HG03066 (cell line): ENCODE measurements around the gene HYAL1.

Source experiments
- ATAC-seq: cut with Tn5 transposase; IDR thresholded peaks from one replicate; pipeline ENCODE4 v1.9.1; 2021; ENCODE audit warnings: low read depth; ENCODE audit not compliant: unreplicated experiment

The HYAL1 gene

DNA sequence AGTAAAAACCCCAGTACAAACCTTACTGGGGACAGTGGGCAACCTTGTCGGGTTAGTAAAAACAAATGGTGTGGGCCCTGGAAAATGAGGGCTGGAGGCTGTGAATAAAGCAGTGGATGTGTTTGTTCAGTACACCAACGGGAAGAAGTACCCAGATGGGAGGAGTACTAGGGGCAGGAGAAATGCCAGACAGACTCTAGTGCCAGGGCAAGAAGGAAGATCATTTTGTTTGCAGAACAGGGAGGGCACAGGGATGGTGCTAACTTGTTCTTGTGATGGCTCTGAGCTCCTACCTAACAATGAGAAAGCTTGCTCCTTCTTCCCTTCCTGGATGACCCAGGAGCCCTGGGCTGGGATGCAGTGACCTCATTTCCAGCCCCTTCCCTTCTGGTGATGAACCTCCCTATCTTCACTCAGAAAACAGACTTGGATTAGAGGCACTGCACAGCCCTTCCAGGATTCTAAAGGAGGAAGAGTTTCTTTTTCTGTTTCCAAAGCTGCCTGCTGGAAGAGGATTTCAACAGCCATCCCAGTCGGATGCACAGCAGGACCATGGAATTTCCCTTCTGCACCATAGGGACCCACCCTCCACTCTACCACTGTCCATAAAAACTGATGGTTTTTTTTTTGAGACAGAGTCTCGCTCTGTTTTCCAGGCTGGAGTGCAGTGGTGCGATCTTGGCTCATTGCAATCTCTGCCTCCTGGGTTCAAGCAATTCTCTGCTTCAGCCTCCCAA is 31.1 kb upstream of the HYAL1 start:
- ATAC-seq: no peak

DNA sequence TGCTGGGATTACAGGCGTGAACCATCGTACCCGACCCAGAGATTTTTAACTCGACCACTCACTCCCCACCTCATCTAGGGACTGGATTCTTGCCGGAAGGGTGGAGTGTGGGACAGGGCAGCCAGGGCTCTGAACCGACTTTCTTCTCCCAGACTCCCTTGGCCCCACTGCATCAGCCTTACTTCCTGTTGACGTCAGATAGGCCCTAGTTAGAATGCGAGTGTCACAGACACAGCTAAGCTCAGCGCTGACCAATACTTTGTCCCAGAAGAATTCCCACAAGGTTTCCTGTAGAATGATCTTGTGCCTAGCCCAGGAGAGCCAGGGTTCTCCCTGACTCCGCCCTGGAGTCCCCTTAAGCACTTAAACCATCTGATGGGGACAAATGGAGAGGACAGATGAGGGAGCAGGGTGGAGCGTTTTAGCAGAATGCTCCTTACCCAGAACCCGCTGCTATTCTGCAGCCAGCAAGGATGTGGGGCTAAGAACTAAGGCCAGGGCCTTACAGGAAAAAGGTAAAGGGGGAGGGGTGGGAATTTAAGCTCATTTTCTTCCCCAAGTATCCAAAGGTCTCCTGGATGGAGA is 30.5 kb upstream of the HYAL1 start:
- no peak for ATAC-seq

DNA sequence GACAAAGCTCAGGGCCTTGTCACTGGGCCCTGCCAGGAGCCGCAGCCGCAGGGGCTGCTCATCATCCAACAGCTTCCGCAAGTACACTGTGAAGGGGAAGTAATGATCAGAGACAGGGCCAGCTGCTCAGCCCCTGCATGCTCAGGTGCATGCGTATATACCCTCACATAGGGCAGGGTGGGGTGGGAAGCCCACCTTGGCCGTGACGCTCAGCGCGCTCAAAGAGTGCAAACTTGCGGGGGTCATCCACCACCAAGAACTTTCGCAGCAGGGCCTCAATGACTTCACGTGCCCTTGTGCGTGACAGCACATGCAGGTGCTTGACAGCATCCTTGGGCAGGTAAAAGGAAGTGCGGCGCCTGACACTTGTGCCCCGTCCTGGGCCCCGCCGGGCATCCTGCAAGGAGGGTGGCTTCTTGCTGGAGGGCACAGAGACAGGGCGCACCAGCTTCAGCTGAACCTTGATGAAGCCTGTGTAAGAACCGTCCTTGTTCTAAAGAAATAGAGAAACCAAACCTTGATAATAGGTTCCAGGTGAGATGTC is 28.1 kb upstream of the HYAL1 start:
- ATAC-seq: no peak

DNA sequence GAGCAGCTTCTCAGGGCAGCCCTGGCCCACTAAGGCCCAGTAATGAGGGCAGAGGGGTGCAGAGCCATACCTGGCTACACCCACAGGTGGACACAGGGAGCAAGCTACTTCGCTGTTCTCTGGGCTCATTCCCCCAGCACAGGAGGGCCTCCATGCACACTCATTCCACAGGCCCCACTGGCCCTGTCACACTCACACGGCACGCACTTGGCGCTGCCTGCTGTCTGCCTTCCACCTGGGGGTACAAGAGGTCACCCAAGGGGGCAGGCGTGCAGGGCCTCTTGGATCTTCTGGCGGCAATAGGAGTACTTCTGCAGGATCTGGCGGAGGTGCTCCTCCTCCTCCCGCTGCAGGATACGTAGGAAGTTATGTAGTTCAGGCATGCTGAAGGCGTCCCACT is 27.0 kb upstream of the HYAL1 start:
- no peak for ATAC-seq

DNA sequence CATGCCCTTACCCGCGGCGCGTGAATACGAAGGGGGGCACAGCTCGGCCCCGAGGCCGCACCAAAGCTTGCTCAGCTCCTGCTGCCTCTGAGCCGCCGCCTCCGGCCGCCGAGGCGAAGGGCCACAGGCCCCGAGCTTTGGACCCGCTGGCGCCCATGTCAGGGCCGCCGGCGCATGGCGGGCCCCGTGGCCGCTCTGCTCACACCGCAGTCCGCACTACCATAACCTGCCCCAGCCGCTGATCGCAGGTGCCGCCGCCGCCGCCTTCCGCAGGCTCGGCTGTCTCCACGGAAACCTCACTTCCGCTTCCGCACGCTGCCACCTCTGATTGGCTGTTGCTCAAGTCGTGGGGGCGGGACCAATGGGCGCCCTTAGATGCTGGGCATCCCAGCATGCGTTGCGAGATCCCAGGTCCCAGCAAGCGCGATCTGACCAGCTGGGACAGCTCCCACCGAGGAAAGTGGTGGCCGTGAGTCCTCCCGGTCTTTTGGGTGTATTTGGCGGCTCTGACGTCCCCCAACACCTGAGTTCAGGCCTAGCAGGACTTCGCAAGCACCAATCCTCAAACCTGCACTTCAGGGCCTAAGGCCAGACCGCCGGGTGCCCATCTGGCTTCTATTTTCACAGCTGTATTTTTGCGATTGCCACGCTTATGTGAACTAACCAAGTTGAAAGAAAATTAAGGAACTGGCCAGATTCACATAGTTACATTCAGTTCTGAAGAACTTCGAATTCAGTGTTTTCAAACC is 24.7 kb upstream of the HYAL1 start, which contains the start of gene TUSC2:
TUSC2 (minus strand) TSS at position 281 of the 749 bp plus-strand sequence; CDS start at position 157, 124 bp downstream.
- peak; percentile 95 for ATAC-seq

DNA sequence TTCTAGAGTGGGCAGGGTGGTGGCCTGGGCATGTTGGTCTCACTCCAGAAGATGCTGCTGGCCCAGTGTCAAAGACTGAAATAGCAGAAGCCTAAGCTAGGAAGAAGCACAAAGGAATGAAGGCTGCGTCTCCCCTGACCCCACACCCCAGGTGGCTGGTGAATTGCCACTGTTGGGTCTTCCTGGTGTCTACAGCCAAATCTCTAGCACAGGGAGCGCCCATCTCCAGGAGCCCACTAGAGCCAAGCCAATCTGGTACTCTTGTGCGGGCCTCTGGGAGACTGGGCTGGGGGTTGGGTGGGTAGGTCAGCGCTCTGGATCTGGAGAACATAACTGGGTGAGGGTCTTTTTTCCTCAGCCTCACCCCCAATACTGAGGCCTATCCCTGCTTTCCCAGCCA is 23.8 kb upstream of the HYAL1 start:
- no peak for ATAC-seq

DNA sequence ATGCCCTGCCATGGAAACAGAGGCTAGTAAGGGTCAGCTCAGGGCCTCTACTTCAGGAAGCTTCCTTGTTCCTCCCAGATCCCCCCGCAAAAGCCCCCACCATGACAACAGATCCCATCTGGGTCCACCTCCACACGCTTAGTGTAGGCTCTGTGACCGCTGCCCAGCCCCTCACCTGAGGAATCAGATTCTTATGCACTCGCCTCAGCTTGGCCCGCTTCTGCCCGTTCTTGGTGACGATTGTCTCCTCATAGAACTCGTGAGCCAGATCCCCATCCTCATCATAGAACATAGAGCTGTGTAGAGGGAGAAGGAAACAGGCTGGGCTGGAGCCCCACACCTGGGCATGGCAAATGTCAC is 22.8 kb upstream of the HYAL1 start:
- no peak for ATAC-seq

DNA sequence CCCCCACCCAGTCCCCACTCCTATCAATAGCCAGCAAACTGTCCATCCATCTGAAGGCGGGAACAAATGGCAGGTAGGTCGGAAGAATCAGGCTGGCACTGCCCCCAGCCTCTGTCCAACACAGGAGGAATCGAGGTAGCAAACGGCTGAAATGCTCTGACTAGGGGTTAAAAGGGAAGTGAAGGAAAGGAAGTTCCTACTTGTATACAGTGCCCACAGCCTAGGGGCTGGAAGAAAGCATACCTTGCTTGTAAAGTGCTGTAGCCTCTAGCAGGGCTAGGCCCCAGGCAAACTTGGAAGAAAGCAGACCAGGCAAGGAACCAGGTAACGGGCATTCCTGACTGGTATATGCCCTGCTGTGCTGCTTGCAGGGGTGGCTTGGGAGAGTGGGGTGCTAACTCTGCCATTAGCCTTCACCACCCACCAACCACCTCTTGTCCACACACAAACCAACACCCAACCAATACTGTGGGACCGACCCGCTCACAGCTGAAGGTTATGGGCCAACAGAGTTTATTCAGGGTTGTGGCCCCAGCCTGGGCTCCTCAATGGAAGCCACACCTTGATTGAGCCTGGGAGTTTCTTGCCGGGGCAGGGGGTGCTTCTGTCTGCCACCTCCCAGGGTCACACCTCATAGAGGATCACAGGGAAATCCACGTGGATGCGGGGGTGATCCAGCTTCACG is 22.3 kb upstream of the HYAL1 start:
- no peak for ATAC-seq

DNA sequence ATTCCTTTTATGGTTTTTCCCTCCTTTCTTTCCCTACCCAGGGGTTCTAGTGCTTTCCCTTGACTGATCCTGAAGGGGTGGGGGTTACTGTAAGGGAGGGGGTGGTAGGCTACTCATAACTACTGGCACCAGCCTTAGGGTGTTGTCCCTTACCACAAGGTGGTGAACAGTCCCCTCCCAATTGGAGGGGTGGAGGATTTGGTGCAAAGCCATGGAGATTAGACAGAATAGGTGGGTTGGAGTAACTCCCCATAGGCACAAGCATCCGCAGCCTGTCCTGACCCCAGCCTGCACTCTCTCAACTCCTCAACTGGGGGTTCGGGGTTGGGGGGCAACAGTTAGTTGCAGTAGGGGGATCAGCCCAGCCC is 21.7 kb upstream of the HYAL1 start:
- ATAC-seq: no peak

DNA sequence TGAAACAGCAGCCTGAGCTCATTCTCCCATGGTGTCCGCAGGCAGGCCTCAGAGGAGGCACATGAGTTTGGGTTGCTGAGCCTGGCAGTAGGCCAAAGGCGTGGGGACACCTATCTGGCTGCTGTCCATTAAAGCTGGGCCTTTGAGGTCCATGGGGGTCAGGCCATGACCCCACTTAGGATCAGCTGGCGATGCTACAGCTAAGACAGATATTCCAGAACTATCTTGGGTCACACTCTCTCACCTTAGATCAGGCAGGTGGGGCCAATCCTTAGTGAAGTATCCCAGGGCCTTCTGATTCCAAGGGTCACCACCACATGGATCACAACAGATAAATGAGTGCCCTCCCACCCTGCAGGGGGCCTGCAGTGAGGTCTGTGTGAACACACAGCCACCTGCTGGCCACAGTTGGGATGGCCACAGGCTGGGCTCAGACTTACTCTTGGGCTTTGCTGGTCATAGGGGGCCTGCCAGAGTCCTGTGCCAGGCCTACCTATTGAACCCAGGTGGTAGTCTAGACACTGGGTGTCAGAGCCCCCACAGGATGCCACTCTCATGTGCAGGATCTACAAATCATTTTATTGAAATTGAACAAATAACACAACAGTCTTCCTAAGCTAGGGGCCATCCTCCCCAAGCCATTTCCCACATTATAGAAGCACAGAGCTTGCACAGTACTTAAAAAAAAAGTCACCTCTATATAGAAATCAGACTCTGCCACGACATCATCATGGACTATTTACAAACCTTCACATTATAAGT is 21.2 kb upstream of the HYAL1 start:
- ATAC-seq: no peak

DNA sequence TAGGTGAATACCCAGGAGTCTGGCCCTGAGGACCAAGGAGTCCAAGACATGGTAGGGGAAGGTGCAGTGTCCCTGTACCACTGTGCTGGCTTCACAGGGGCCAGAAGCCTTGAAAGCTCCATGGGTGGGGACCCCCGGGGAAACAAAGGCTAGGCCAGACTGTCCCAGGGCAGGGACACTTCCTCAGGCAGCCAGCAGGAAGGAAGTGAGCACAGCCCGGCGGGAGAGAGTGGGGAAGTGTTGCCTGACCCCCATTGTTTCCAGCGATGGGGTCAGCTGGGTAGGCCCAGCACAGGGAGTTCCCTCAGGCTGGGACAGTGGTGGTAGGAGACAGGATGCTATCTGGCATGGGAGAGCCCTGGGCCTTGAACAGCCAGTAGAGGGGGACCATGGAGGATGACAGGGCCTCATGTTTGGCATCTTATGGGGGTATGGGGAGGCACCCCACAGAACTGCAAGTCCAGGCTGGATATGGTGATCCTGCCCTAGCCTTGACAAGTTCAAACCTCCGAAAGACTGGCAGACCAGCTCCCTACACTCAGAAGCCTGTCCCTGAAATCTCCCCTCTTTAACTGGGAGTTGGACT is 20.3 kb upstream of the HYAL1 start:
- no peak for ATAC-seq

DNA sequence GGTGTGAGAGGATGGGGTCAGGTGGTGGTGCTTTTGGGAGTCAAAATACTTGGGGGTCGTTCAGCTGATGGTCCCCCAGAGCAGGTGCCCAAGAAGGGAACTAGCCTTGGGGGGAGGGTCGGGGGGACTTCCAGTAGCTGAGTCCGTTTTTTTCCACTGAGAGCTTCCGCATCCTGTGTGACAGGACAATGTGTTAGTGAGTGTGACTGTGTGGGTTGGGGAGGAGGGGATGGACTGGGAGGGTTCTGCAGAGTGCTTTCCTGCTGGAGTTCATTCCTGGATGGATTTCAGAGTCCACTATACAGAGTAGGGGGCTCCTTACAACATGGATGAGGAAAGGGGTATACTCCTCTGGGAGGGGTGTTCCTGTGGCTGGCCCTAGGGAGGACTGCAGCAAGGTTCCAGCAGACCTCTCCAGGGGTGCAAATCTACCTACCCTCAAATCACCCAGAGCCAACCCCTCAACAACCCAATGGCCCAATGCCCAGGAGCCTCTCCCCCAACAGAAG is 19.8 kb upstream of the HYAL1 start:
- ATAC-seq: no peak

DNA sequence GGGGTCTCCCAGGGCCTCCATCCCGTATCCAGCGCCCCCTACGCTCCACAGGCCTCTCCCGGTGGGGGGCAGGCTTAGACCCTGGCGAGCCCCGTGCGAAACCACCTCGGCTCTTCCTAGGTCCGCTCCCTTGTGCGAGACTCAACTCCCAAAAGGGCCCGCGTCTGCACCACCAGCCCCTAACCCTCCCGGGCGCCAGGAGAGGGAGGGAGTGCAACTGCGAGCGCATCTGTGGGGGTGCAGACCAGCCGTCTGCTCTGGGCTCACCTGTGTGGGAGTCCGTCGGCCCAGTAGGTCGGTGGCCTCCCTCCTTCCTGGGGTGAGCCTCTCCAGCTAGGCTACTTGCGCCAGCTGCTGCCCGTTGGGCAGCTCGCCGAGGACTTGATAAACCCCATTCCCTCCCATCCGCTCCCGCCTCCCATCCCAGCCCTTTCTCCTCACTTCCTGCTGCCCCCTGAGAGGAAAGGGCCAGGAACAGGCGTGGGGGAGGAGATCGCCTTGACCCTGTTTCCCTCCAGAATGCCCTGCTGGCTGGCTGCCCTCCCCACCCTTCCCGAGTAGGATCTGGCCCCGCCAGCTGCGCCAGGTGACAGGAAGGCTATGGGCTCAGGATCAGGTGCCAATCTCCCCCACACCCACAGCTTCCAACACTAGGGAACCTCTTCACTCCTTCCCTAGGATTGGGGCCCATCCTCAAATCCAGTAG is 19.2 kb upstream of the HYAL1 start, which contains the start of gene HYAL2:
HYAL2 (minus strand) TSS at position 360 of the 706 bp plus-strand sequence. CDS start 2,256 bp downstream, outside the sequence.
- no peak for ATAC-seq

DNA sequence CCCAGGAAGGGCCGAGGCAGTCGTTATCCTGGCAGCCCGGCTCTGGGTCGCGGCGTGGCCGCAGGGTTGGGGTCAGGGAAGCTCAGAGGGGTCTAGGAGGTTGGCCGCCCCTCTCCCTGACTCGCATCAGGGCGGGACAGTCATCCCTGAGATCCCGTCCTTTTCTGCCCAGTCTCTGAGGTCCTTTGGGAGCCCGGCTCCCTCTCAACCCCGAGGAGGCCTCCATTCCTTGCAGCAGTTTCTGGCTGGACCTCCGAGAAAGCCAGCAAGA is 18.7 kb upstream of the HYAL1 start:
- ATAC-seq: no peak

DNA sequence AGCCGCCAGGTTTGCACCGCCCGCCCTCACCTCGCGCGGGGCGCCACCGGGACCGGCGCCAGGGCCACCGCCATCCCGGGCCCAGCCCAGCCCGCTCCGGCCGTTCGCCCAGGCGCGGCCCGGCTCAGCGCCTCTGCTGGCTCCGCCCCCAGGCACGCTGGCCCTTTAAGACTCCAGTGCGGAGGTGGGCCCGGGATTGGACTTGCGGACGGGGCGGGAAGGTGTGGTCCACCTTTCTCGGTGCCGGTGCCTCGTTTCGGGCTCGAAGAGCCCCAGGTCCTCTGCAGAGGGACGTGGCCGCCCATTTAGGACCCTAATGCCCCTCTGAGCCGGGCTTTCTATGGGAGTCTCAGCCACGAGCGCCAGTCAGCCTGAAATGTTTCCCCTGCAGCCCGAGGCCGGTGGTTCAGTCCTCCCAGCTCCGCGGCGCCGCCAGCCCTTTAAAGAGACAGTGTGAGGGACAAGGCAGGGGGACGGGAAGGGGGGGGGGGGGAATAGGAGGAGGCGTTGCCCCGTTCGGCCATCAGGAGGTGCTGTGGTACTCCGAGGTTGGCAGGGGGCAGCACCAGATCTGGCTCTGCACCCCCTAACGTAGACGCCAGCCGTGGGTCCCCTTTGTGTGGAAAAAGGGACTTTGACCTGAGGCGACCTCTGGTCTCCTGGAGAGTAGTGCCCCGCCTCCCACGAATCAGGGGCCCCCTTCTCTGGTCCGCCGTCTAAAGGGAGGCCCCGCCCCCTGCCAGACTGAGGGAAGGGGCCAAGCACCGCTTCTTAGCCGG is 18.2 kb upstream of the HYAL1 start:
- ATAC-seq: peak; percentile 82

DNA sequence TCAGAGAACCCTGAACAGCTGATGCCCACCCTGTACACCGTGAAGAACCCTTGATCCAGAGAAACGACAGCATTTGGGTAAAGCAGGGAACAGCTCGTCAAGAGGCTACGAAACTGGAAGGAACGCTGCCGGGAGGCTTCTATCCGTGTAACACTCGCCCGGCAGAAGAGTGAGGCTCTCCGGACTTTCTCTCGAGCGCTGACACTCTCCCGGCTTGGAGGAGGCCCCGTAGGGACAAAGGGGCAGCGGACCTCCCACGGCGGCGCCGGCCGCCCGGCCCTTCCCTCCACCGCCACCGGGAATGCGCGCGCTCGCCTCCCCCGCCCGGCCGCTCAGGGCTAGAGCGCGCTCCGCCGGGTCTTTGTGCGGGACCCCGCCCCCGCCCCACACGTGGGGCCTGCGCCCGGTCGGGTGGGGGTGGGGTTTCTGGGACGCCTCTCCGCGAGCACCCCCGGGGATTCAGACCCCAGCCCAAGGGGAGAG is 17.5 kb upstream of the HYAL1 start:
- peak; percentile 45 for ATAC-seq

DNA sequence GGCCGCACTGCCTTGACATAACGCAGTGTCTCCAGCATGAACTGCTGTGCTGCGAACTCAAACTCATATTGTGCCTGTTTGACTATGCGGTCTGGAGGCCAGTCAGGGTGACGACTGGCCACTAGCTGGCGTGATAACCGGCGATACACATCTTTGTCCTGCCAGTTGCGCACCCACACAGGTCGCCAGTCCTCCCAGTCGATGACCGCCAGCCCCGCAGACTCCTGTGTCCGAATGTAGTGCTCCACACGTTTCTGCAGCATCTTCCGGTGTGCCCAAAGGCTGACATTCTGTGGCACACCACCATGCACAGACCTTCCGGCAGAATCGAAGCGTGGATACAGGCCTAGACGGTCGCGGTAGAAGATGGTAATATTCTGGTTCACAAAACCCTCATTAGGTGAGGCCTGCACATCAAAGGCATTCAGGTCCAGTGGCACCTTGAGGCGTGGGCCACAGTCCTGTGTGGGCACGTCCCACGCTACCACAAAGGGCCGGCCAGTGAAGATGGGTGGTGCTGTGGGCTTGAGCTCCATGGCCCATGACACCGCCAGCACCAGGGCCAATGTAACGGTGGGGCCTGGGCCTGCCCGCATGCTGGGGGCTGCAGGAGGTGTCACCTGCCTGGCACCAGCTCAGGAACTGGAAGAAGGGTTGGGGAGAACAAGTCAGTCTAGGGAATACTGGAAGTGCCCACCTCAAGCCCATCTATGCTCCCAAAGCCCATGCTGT is 16.7 kb upstream of the HYAL1 start:
- ATAC-seq: no peak
